ENCODE measurements around the gene CNOT1.

CNOT1 gene

DNA sequence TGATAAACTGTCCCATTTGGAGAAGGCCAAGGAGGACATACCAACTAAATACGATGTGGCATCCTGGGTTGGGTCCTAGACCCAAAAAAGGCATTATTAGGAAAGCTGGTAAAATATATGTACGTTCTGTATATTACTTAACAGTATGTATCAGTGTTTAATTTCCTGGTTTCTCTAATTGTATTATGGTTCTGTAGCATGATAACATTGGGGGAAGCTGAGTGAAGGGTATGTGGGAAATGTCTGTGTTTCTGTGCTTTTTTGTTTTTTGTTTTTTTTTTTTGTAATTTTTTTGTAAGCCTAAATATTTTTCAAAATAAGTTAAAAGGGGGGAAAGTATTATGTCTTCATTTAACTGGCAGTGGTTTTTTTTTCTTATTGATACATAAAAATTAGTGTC lies 151.2 kb downstream of the CNOT1 start:
- no peak for DNase-seq

DNA sequence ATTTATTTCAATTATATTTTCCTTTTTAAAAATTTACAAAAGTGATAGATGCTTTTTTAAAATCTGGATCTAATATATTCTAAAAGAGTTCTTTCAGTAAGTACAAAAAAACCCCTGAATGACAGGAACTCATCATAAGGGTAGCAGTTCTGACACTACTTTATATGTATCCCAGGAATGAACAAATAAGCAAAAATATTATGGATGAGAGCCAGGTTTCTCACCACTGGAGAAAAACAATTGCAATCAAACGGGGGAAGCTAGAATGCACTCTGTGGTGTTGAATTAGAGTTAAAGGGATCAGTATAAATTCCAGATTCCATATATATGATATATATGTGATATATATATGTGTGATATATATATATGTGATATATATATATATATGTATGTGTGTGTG lies 152.8 kb downstream of the CNOT1 start:
- no peak for DNase-seq

GRCh38 chr16:58475091-58475619 lies 154.5 kb downstream of the CNOT1 start:
- no peak for DNase-seq

GRCh38 chr16:58474296-58474695 lies 155.3 kb downstream of the CNOT1 start:
- no peak for DNase-seq

GRCh38 chr16:58472827-58473226 lies 156.8 kb downstream of the CNOT1 start:
- DNase-seq, result no peak

GRCh38 chr16:58472266-58472665 lies 157.4 kb downstream of the CNOT1 start:
- DNase-seq, result no peak

DNA sequence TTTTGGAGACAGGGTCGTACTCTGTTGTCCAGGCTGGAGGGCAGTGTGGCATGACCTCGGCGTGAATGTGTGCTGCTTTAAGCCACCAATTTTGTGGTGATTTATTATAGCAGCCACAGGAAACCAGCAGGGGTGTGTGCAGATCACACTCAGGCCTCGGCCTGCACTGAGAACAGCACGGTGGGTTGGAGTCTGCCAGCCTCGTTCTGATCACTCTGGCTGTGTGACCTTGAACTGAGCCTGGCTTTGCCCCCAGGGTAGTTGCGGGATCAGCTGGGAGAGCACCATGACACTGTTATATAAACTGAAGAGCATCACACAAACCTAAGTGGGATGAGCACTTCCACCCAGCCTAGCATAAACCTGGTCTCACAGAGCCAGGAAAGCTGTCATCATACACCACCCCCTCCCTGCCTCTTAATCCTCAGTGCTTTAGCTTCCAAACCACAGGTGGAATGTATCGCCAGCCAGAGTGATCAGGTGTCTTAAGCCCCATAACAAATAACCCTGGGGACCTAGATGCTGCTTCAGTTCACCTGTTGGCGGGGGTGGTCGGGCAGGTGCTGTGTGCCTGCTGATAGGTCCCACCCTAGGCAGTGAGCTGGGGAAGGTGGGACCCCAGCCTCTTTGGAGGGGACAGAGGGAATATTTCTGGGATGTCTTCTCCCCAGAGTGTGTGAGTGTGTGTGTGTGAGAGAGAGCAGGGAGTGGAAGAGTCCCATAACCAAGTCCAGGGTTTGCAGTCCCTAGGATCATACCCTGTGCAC lies 158.2 kb downstream of the CNOT1 start:
- DNase-seq, result no peak
